A172 (cell line): ENCODE results near the gene SNX21. TPM values are rescaled to one million over a fixed set of nuclear protein-coding genes. Genes with fewer than 3 reads are reported as not detected.
A peak's percentile ranks its signal among the peaks of the same experiment; 100 is the strongest.
"Not testable (repeated sequence)": the region's sequence is repeated elsewhere in the genome, so short reads cannot be mapped to it uniquely, and the experiment has no call there.

Experiments used
- DNase-seq: peaks from one replicate; pipeline ENCODE4 v3.0.0-alpha.2; 2015; ENCODE audit warnings: low spot score
- total RNA-seq: library from RNA; depleted of rRNA; stranded (reverse); fragments of >200 nt; shearing (Covaris generic); gene quantifications from 2 replicates; pipeline ENCODE4 v1.2.3, GENCODE V29; 2014; rRNA removed

SNX21 gene, protein sequence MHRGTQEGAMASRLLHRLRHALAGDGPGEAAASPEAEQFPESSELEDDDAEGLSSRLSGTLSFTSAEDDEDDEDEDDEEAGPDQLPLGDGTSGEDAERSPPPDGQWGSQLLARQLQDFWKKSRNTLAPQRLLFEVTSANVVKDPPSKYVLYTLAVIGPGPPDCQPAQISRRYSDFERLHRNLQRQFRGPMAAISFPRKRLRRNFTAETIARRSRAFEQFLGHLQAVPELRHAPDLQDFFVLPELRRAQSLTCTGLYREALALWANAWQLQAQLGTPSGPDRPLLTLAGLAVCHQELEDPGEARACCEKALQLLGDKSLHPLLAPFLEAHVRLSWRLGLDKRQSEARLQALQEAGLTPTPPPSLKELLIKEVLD
- total RNA-seq: 50.0 and 59.2 TPM in 2 replicates

DNA sequence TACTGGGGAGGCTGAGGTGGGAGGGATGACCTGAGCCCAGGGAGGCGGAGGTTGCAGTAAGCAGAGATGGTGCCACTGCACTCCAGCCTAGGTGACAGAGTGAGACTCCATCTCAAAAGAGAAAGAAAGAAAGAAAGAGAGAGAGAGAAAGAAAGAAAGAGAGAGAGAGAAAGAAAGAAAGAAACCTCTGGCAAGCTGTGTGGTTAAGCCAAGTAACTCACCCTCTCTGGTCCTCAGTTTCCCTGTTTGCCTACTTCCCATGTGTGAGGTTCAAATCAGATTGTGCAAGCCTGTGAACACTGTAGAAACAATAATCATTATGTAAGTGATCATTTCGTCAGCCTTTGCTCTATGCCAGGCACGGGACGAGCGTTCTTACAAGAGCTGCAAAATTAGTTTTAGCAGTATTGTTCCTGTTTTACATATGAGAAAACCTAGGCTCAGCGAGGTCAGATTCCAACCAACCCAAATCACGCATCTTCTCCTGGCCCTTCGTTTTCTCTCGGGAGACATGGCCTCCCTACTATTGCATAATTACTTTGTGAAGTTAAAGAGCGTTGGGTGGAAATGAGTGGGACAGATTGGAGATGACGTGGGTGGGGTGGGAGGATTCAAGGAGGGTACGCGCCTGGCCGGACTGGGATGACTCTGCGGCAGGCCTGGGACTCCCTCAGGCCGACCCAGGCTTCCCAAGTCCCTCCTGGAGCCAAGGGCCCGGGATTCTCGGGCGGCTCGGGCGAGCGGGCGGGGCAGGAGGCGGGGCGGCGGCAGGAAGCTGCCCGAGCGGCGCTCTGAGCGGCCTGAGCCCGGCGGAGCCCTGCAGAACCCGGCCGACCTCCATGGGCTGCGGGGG, at the start of gene SNX21:
SNX21 (plus strand) TSS at position 770 of the 853 bp plus-strand sequence. CDS start 121 bp downstream, outside the sequence.
- DNase-seq: peak; percentile 76

DNA sequence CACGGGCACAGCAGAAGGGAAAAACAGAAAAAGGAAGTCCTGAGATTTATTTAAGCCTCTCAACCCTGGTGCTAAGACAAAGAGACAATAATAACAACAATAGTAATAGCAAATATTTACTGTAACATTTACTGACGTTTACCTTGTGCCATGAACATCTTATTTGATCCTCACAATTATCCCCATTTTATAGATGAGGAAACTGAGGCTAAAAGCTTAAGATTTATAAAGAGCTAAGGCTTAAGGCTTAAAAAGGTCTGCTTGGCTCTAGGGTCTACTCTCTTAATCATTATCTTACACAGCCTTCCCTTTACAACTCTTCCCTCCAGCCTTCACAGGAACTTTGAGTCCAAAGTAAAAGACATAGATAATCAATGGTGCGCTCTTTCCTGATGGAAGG, 45.2 kb upstream of the SNX21 start:
- no peak for DNase-seq

DNA sequence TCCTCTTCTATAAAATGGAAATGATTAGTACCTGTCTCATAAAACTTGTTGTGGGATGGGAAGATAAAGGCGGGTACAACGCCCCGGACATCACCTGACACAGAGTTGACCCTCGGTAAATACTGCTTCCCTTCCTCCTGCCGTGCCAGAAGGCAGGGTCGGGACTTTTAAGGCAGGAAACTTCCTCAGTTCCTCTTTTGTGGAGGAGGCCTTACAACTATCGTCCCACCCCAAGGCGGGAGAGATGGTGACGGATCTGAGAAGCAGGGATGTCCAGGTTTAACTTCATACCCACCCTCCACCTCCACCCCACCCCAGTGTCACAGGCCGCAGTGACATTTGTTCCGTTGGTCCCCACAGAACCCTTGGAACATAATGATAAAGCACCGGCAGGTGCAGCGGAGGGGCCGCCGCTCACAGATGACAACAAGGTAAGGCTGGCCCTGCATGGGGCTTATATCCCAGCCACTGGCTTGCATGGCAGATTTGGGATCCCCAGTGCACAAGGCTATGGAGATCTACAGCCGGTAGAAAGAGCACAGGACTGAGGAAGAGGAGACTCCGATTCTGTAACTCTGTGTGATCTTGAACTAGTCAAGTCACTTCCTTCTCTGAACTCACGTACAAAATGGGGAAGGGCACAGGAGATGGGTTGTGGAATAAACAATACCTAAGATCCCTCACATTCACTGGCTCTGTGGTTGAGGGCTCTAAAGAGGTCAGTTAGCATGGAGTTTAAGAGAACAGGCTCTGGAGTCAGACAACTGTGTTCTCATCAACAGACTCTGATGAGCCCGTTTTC, 41.1 kb upstream of the SNX21 start:
- no peak for DNase-seq

DNA sequence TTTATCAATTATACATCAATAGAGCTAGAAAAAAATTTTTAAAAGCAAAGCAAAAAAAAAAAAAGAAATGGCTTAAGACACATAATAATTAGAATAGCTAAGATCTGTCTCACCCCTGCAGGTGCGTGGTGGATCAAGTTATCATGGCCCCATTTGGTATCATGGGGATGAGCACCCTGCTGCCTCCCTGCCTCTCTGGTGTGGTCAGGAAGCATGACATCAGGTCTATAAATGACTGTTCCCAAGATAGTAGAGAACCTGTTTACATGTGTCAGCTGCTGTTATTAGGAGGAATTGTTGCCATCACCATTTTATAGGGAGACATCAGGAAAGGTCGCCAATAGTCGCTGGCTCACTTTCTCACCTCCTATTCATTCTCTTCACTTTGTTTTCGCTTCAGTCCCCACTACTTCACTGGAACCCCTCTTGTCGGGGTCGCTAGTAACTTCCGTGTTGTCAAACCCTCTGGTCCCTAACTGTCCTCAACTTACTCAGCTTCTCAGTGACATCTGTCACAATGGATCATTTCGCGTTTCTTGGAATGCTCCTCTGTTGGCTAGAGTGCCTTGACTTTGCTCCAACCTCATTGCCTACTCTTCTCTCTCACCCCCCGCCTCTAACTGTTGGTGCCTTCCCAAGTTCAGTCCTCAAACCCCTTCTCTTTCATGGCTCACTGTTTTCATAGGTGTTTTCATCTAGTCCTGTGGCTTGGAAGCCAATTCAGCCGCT, 37.1 kb upstream of the SNX21 start:
- DNase-seq: no peak

DNA sequence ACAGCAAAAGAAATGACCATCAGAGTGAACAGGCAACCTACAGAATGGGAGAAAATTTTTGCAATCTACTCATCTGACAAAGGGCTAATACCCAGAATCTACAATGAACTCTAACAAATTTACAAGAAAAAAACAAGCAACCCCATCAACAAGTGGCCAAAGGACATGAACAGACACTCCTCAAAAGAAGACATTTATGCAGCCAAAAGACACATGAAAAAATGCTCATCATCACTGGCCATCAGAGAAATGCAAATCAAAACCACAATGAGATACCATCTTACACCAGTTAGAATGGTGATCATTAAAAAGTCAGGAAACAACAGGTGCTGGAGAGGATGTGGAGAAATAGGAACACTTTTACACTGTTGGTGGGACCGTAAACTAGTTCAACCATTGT, 36.1 kb upstream of the SNX21 start:
- DNase-seq: not testable (repeated sequence)

DNA sequence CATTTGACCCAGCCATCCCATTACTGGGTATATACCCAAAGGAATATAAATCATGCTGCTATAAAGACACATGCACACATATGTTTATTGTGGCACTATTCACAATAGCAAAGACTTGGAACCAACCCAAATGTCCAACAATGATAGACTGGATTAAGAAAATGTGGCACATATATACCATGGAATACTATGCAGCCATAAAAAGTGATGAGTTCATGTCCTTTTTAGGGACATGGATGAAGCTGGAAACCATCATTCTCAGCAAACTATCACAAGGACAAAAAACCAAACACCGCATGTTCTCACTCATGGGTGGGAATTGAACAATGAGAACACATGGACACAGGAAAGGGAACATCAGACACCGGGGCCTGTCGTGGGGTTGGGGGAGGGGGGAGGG, 35.6 kb upstream of the SNX21 start:
- DNase-seq: not testable (repeated sequence)

DNA sequence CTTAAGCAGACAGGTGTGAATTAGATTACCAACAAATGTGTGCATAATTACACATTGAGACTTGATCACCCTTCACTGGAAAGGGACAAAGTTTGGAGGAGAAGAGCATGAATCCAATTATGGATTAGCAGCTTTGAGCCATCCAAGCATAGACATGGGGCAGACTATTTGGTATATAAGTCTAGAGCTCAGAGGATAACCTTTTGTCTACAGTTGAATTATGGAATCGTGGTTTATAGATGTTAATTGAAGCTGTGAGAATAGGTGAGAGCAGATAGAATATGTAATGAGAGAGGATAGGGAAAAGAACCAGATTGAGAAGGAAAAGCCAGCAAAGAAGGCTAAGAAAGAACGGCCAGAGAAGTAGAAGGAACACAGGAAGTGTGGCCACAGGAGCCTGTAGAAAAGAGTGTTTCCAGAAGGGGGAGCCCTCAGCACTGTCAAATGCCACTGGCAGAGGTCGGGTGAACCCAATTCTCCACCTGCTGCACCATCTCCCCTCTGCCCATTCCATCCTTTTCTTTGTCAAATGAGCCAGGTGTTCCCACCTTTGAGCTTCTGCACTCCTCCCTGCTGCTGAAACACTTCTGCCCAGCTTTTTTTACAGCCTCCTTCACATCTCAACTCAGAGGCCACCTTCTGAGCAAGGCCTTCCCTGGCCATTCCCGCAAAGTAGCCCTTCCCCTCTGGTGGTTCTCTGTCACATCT, 34.5 kb upstream of the SNX21 start:
- DNase-seq: peak; percentile 72

DNA sequence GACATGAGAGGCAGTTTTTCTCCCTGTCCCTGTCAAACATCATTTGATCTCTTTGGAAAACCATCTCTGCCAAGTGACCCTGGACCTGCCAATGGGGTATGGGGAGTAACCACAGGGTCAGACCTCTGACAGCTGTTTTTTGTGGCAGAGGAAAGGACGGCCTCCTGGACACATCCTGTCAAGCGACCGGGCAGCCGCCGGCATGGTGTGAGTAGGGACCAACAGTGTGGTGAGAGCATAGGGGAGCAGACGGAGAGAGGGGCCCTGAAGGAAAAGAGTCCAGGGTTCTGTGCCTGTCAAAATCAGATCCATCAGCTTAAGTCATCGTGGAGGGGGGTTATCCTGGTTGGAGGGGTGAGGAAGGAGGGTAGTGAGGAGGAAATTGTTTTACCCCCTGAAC, 31.7 kb upstream of the SNX21 start:
- no peak for DNase-seq

DNA sequence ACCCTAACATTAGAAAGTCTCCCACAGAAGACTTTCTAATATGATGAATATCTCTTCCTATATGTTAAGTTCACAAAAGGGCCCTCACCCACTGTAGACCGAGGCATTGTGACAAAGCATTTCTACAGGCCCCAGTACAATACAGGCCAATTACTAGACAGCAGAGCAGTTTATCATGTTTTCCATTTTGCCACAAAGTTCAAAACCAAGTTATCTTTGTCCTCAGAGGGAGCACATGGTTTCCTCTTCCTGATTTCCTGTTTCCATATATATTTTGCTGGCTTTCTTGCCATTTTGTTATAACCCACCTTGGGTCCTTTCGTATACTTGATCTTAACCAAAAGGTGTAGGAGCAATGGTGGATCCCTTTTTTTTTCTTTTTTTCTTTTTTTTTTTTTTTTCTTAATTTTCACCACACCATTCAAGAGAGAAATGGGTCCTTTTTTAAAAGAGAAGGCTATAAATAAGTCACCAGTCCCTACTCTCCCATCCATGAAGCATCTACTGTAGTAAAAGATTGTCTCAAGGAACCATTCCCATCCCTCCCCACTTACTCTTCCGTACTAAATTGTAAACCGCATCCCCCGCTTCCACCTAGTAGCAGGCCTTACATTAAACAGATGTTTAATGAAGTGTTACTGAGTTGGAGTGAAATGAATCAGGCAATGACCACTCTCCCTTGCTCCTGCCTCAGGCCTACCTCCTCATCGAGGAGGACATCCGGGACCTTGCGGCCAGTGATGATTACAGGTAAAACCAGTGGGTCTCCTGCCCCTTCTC, 23.2 kb upstream of the SNX21 start:
- DNase-seq: no peak

DNA sequence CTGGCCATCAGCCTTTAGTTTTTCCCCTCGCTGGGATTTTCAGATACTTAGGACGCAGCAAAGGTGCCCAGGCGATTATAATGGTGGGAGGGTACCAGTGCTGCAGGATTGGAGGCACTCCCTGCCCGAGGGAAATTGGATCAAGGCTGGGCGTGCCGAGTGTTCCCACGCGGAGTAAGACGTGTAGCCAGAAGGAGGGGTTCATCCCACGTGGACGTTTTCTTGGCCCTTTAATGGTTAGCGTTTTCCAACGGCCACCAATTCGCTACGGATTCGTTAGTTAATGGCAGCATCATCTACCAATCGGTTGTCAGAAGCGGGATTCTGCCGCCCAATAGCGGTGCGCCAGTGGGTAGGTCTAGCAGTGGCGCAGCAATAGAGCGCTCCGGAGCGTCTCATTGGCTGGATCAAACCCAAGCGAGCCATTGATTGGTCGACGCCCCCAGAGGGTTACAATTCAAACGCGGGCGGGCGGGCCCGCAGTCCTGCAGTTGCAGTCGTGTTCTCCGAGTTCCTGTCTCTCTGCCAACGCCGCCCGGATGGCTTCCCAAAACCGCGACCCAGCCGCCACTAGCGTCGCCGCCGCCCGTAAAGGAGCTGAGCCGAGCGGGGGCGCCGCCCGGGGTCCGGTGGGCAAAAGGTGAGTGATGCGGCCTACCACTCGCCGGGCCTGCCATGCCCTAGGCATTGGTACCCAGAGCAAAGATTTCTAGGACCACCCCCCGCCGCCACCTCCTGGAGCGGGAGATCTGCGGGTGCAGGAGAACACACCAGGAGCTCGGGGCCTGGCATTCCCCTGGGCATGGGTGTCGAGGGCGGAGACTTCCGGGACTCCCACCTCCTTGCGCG, 21.2 kb upstream of the SNX21 start, which contains the start of gene UBE2C:
UBE2C (plus strand) TSS at position 488 of the 849 bp plus-strand sequence; CDS start at position 540, 52 bp downstream.
- DNase-seq: peak; percentile 100

DNA sequence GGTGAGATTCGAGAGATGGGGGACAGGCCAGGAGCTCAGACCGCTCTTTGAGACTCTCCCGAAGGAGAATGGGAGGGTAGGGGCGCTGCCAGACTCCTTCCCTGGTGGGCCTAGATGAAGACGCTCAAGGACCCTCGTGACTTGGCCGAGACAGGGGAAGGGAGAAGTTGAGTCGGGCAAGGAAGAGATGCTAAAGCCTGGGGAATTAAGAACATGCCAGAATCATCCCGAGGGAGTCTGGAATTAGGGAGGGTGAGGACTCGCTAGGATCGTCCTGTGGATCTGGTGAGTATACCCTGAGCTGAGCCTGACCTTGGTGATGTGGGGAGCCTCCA, 20.6 kb upstream of the SNX21 start:
- no peak for DNase-seq

DNA sequence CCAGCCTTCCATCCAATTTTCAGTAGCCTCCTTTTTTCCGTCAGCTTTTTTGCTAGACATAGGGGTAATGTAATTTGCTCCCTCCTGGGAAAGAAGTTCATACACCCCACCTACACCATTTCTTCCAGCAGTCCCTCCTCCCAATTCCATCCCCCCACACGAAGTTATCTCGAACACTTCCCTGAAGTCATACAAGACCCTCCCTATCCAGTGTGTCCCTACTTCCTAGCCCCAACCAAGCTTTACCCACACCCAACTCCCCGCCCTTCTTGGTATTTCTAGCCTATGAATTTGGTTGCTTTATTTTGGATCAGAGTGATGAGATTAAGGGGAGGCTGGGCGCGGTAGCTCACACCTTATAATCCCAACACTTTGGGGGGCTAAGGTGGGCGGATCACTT, 20.1 kb upstream of the SNX21 start:
- DNase-seq: no peak

DNA sequence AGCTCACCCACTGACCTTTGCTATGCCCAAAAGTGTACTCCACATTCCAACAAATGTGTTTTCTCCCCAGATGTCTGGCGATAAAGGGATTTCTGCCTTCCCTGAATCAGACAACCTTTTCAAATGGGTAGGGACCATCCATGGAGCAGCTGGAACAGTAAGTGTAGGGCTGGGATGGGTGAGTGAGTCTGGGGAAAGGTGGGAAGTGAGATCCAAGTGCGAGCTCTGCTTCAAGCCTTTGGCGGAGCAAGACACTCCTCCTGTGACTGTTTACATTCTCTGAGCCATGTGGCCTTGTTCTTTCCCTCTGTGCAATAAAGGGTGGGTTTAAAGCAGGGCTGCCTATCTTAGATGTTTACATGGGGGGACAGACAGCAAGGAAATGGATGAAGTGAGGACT, 19.3 kb upstream of the SNX21 start:
- DNase-seq: no peak

DNA sequence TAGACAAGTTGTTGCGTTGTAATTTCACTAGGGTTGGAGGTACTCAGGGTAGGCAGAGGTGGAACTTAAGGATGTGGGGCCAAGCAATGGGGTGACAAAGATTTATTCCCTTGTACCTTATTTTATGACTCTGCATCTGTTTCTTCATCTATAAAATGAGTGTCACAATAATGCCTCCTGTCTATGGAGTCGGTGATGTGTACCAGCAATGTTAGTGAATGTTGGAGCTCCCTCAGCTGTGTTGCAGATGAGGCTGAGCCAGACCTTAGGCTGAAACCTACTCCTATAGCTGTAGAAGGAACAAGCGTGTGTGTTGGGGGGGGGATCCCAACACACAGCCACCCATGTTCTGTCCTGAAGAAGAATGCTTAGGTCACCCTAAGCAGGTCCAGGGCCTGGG, 16.6 kb upstream of the SNX21 start:
- no peak for DNase-seq

DNA sequence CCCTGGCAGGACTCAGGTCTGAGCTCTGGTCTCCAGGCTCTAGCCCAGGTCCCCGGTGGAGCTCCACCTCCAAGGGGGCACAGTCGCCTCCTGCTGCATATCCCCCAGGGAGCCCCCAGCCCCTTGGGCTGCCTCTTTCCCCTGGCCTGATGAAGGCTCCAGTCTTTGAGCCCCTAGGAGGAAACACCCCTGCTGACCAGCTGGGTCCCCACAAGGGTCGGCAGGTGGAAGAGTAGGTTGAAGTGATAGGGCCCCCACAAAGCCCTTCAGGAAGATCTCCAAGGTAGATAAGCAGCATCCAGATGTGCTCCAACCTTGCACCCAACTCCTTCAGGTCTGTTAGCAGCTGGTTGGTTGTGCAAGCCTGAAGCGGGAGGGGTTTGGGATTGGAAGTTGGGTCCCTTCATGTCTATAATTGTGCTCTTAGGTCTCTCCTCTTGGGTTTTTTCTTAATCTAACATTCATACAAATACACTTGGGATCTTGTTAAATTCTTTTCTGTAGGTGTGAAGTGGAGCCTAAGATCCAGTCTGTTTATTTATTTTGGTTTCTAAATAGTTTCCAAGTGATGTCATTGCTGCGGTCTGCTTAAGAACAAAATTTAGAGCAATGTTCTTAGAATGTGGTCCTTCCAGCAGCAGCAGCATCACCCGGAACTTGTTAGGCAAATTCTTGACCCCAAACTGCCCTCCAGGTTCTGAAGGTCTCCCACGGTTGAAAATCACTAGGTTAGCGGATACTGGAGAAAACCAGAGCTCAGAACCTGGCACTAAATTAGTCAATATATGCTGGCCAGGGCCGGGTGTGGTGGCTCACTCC, 16.0 kb upstream of the SNX21 start:
- DNase-seq: peak; percentile 70

DNA sequence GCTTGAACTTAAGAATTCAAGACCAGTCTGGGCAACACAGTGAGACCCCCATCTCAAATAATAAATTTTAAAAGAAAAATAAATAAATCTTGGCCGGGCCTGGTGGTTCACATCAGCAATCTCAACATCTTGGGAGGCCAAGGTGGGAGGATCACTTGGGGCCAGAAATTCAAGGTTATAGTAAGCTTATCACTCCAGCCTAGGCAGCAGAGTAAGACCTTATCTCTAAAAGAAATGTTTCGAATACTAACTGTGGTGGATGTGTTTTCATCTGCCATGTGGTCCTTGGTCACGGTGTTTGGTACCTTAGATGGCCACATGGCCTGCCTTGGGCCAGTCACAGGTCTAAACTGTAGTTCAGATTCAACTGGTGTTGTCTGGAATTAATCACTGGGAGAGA, 15.4 kb upstream of the SNX21 start:
- DNase-seq: no peak

DNA sequence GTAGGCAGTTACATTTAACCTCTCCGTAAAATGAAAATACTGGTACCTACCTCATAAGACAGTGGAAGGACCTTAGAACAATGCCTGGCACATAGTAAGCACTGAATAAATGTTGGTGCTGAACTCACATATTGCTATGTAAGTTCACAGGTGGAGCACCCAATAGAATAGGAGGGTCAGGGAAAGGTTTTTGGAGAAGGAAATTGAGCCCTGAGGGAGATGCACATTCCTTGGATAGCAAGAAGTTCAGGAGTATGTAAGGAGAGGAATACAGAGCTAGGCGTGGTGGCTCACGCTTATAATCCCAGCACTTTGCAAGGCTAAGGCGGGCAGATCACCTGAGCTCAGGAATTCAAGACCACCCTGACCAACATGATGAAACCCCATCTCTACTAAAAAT, 14.1 kb upstream of the SNX21 start:
- no peak for DNase-seq

DNA sequence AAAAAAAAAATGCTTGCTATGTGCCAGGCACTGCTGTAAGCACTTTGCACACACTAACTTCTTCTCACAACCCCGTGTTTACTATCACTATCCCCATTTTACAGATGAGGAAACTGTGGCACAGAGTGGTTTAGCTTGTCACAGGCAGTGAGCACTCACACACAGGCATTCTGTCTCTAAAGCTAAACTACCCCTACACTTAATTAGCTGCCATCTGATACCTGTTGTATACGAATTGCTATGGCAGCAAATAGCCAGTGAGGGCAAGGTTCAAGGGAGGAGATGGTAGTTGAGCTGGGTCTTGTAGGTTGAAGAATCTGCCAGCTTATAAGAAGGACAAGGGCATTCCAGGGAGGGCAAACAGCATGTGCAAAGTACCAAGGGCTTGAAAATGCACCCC, 11.7 kb upstream of the SNX21 start:
- no peak for DNase-seq
